Measurements from ENCODE around the gene WDR47. TPM values are rescaled to one million over a fixed set of nuclear protein-coding genes. Genes with fewer than 3 reads are reported as not detected.
"Not testable (repeated sequence)": the region's sequence is repeated elsewhere in the genome, so short reads cannot be mapped to it uniquely, and the experiment has no call there.

The WDR47 gene
- total RNA-seq, 1 experiment from 2014 or later, result 6.1 TPM

DNA sequence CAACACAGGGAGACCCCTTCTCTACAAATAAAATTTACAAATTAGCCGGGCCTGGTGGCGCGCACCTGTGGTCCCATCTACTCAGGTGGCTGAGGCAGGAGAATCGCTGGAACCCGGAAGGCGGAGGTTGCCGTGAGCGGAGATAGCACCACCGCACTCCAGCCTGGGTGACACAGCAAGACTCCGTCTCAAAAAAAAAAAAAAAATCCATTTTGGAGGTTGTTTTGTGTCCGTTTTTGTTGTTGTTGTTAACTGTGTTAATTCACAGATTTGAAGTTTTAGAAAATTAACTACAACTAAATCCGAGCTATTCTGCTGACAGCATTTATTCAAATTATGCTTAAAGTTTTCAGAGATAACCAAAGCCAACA, 79.2 kb downstream of the WDR47 start:
- DNase-seq (ENCODE audit: low spot score), result no peak

DNA sequence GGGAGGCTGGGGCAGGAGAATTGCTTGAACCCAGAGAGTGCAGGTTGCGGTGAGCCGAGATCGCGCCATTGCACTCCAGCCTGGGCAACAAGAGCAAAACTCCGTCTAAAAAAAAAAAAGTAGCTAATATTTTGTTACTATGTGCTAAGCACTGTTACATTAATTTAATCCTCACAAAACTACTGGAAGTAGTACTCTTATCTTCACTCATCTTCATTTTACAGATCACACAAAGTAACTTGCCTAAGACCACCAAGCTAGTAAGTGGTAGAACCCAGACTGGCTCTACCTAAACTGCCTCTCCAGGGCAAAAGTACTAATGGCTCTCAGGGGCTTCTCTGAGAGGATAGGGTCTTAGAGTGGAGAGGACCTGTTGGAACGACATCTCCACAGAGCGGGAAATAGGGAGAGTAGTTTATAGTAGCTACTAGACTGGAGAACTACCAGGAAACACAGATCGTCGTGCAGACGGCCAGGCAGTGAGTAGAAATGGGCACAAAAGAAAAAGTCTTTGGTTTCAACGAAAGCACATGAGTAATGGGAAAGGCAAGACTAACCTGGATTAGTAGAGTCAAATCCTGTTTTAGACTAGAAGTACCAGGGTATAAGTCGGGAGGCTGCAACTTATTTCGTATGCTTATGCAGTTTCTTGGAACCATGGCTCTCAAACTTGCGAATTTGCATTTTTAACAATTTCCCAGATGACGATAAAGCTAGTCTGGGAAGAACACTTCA, 80.0 kb downstream of the WDR47 start:
- DNase-seq (ENCODE audit: low spot score), result no peak

DNA sequence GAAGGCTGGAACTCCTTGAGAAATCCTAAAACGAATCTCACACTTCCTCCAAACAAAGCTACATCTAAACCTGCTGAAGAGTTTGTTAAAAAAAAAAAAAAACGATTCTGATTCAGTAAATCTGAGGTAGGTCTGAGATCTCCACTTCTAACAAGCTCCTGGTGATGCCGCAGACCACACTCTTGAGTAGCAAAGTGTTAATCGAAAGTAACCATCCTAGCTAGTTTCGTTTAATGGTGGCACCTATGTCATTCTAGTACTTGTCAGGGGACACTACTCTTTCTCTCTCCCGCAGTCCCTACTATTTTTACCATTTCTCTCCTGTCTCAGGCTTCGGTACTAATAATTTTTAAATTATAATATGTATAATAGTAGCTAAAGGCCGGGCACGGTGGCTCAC, 80.7 kb downstream of the WDR47 start:
- DNase-seq (ENCODE audit: low spot score), result no peak

DNA sequence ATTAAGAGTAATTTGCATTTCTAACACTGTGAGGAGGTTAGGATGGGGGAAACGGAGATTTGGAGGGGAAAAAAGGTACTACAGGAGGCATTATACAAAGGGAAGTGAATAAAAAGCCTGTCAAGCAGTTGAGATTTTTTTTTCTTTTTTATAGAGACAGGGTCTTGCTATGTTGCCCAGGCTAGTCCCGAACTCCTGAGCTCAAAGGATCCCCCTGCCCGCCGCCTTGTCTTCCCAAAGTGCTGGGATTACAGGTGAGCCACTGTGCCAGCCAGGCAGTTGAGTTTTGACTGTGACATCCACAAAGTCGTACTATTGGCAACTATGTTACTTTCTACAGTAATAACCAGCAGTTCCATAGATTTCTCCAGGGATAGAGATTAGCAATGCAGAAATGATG, 81.2 kb downstream of the WDR47 start:
- DNase-seq (ENCODE audit: low spot score), result no peak

DNA sequence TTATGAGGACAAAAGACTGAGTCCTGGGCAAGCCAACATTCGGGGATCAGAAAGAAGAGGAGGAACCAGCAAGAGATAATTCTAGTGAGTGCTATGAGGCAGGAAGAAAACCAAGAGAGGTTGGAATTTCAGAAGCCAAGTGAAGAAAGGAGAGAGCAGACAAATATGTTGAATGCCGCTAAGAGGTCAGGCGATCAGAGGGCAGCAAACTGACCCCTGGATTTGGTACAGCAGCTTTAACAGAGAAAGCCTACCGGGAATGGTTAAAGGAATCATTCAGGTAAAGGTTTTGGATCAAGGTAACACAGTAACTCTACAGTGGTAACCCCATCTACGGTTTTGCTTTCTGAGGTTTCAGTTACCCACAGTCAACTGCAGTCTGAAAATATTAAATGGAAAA, 84.0 kb downstream of the WDR47 start:
- no peak for DNase-seq (ENCODE audit: low spot score)

DNA sequence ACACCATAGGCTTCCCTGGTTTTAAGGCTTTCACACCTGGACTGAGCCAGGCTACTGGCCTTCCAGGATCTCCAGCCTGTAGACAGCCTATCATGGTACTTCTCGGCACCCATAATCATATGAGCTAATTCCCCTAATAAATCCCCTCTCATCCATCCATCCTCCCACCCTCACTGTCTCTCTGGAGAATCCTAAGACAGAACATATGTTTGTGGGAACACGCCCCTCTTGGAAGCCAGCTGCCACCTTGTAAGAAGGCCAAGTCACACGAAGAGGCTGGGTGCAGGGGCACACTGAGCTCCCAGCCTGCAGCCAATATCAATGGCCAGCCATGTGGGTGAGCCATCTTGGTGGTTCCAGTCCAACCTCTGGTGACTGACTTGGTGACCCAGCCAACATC, 86.0 kb downstream of the WDR47 start:
- no peak for DNase-seq (ENCODE audit: low spot score)

DNA sequence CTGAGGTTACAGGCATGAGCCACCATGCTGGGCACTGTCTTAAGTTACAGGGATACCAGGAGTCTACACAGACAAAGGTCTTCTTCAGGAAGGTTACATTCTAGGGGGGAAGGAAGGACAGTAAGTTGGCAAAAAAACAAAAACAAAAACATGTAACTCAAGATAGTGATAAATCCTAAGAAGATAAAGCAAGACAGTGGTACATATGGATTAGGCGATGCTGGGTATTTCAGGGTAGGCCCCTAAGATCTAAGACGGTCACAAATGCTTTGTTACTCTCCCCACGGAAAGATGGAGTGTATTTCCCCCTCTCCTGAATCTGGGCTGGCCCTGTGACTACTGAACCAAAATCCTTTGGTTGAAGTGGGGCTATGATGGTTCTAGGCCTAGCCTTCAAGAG, 86.8 kb downstream of the WDR47 start:
- DNase-seq (ENCODE audit: low spot score), result no peak

DNA sequence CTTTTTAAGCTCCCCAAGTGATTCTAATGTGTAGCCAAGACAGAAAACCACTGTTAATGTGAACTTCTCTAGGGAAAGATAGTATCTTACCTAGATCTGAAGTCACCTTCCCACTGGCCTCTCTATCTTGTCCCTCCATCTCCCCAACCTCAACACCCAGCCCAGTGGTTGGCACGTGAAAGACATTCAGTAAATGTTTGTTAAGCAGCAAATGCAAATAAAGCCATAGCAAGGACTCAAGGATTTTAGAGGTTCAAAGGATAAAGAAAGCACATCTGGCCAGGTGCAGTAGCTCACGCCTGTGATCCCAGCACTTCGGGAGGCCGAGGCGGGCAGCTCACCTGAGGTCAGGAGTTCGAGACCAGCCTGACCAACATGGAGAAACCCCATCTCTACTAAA, 88.5 kb downstream of the WDR47 start:
- no peak for DNase-seq (ENCODE audit: low spot score)

DNA sequence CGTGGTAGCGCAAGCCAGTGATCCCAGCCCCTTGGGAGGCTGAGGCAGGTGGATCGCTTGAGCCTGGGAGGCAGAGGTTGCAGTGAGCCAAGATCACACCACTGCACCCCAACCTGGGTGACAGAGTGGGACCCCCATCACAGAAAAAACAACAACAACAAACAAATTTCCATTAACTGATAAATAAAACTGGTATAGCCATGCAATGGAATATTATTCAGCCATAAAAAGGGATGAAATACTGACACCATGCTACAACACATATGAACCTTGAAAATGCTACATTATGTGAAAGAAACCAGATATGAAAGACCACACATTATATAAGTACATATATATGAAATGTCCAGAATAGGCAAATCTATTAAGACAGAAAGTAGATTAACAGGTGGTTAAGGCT, 90.7 kb downstream of the WDR47 start:
- no peak for DNase-seq (ENCODE audit: low spot score)

DNA sequence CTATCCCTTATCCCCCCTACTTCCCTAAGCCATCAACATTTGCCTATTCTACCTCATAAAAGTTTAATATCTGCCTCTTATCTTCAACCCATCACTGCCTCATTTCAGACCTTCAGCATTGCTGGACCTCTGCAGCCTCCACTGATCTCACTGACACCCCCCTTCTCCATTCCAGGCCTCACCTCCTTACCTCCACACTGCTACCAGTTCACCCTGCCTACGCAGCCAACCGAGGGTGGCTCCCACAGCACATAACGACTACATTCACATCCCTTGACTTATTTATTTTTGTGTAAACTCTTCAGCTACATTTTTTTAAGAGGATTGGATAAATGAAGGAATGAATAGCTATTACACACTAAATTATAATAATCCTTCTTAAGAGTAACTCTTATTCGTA, 92.9 kb downstream of the WDR47 start:
- DNase-seq (ENCODE audit: low spot score), result no peak

DNA sequence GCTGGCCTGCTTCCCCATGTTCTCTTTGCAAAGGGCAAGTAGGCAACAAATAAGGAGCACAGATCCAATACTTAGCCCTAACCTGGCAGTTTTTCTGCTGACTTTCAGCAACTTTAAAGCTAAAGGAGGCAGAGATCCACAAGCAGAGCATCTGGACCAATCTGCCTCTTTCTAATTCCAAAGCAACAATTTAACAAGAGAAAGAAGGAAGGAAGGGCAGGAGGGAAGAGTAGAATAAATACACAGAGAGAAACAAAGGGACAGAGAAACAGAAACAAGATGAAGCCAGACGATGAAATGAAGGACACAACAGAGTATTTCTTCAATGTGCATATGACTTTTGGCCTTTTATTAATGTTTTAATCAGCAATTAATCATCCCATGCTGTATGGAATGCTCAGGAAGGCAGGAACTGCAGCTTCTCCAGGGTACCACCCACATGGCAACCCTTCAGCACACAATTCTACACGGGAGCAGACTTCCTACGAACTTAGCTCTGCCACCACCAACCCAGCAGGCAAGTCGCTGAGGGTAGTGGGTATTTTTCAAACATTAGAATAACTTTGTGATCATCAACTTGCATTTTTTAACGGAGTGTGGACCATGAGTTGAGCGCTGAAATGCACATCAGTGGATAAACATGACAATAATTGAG, 93.9 kb downstream of the WDR47 start:
- no peak for DNase-seq (ENCODE audit: low spot score)

DNA sequence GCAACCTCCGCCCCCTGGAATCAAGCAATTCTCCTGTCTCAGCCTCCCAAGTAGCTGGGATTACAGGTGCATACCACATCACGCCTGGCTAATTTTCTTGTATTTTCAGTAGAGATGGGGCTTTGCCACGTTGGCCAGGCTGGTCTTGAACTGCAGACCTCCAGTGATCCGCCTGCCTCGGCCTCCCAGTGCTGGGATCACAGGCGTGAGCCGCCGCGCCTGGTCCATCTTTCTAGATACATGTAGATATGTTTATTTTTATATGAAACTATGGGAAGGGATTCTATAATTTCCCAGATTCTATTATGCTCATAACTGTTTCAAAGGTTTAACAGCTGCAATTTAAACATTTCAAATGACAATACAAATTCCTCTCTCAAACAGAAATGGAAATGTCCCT, 105.7 kb downstream of the WDR47 start:
- no peak for DNase-seq (ENCODE audit: low spot score)

DNA sequence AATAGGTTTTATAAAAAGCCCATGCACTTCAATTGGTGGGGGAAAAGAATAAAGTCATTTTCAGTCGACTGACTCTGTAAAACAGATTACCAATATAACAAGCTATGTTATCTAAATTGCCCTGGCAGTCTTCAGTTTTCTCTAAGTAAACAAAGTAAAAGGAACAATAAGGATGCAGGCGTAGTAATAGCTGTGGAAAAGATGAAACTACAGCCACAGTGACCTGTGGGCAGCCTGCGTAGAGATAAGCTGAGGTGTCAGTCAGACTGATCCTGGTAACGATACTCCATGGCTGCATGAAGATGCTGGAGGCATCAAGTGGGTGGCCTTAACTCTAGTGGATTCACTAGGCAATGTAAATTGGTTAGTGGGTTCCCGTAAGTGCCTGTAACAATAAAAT, 108.0 kb downstream of the WDR47 start:
- no peak for DNase-seq (ENCODE audit: low spot score)

DNA sequence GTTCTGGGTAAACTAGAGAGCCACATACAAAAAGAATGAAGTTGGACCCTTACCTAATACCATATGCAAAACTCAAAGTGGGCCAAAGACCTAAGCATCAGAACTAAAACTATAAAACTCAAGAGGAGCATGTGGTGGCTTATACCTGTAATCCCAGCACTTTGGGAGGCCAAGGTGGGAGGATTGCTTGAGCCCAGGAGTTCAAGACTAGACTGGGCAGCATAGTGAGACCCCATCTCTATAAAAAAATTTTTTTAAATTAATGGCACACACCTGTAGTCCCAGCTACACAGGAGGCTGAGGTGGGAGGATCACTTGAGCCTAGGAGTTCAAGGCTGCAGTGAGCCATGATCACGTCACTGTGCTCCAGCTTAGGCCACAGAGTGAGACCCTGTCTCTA, 114.3 kb downstream of the WDR47 start:
- DNase-seq (ENCODE audit: low spot score), result not testable (repeated sequence)

DNA sequence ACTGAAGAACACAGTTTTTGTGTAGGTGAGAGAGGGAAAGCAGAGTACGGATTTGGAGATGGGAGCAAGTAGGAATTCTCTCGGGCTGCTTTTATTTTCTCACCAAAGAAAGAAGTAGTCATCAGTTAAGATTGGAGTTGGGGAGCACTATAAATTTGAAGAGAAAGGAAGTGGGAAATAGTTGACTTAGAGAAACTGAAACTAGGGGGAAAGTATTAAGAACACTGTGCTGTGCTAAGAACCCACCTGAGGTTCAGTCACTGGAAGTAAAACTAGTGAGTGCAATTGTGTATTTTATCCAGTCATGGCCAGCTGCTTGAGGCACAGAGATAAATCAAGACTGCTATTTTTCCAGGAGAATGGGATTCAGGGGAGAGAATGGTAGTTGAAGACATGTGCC, 116.0 kb downstream of the WDR47 start:
- no peak for DNase-seq (ENCODE audit: low spot score)

Other genes with a start within 250 kb of the WDR47 start
- 0.95 TPM in 1 of 2 replicates, not detected in the other for gene AKNAD1, start 185.0 kb downstream of the WDR47 start, total RNA-seq (2014; rRNA removed; shearing (Covaris generic))
- 38.2 and 38.5 TPM in 2 replicates for gene GPSM2, start 165.1 kb downstream of the WDR47 start, total RNA-seq (2014; rRNA removed; shearing (Covaris generic))
- 25.4 and 29.5 TPM in 2 replicates for gene CLCC1, start 78.6 kb downstream of the WDR47 start, total RNA-seq (2014; rRNA removed; shearing (Covaris generic))
- gene TAF13, start 33.9 kb upstream of the WDR47 start, total RNA-seq (2014; rRNA removed; shearing (Covaris generic)), result 49.6 and 60.2 TPM in 2 replicates
- 22.3 and 27.2 TPM in 2 replicates for gene TMEM167B, start 48.7 kb upstream of the WDR47 start, total RNA-seq (2014; rRNA removed; shearing (Covaris generic))
- 1.1 TPM in 2 replicates for gene ELAPOR1, start 72.0 kb upstream of the WDR47 start, total RNA-seq (2014; rRNA removed; shearing (Covaris generic))
- gene SARS1, start 171.8 kb upstream of the WDR47 start, total RNA-seq (2014; rRNA removed; shearing (Covaris generic)), result 227 and 230 TPM in 2 replicates
- gene CELSR2, start 207.4 kb upstream of the WDR47 start, total RNA-seq (2014; rRNA removed; shearing (Covaris generic)), result 1.7 and 1.9 TPM in 2 replicates
- 24.5 and 39.4 TPM in 2 replicates for gene PSRC1, start 241.0 kb upstream of the WDR47 start, total RNA-seq (2014; rRNA removed; shearing (Covaris generic))